ENCODE results near the gene TAAR9. TPM values are rescaled to one million over a fixed set of nuclear protein-coding genes. Genes with fewer than 3 reads are reported as not detected.

Gene TAAR9
- total RNA-seq, 1 experiment from 2014 or later = not detected

- Histone ChIP-seq H3K4me1 (ENCODE audit: control insufficient read depth in 1 of 2, insufficient read depth in 2 of 2, low read length in 2 of 2) (no peaks in the 10 kb centered on the region), H3K9me3 (ENCODE audit: control insufficient read depth in 1 of 2, insufficient read depth in 1 of 2, low read depth in 1 of 2, low read length in 2 of 2) (no peaks in the 10 kb centered on the region), H3K9me2 (ENCODE audit: insufficient read depth) (no peaks in the 10 kb centered on the region), H2AFZ (ENCODE audit: low read depth, low read length, poor library complexity, severe bottlenecking) (no peak overlapping the region), H3K27ac (ENCODE audit: low read depth, low read length) (no peak overlapping the region), H3K9ac (ENCODE audit: low read length) (no peak overlapping the region), H3K27me3 (ENCODE audit: insufficient read depth, low read length) (no peaks in the 10 kb centered on the region), H4K20me1 (ENCODE audit: insufficient read depth) (no peaks in the 10 kb centered on the region), H3K4me3 (replicated peaks in 1 of 2; ENCODE audit: low read depth in 1 of 2, low read length in 2 of 2) (no peak overlapping the region), H3K79me2 (ENCODE audit: insufficient read depth, low read length) (peaks cover 23% of the 10 kb centered on the region), H3K36me3 (ENCODE audit: control insufficient read depth in 1 of 2, insufficient read depth in 2 of 2, low read length in 2 of 2) (no peaks in the 10 kb centered on the region), H3K4me2 (ENCODE audit: low read length) (no peak overlapping the region)
- RAD21 ChIA-PET (ENCODE audit: low non-redundant PET in 1 of 2, low total read pairs in 2 of 2, uncharacterized antibody in 2 of 2, unreplicated experiment in 2 of 2) = no interaction called here
- POLR2A ChIA-PET = no interaction called here
- ATAC-seq (no peak), DNase-seq (ENCODE audit: low read depth, low spot score) (no peak)
- intact Hi-C loops (cut with micrococcal nuclease) = no loop called here
- CTCF ChIA-PET = no interaction called here
- TF ChIP-seq MAX (IDR thresholded peaks at IDR 0.05) (no peak), ZNF274 (IDR thresholded peaks at IDR 0.05; ENCODE audit: low read depth, low read length) (no peak), FOSL1 (IDR thresholded peaks at IDR 0.05; ENCODE audit: low read depth) (no peak), ATF3 (IDR thresholded peaks at IDR 0.05) (no peak), ZFX (IDR thresholded peaks at IDR 0.05) (no peak), EZH2phosphoT487 (IDR thresholded peaks at IDR 0.05; ENCODE audit: borderline replicate concordance) (no peak), RAD21 (IDR thresholded peaks at IDR 0.05; ENCODE audit: low read depth) (no peak), CTCF (IDR thresholded peaks at IDR 0.05 in 2 of 3, conservative IDR thresholded peaks at IDR 0.05 in 1 of 3; ENCODE audit: borderline replicate concordance in 1 of 3, insufficient read depth in 1 of 3, low read depth in 2 of 3, low read length in 2 of 3) (no peak), EZH2 (IDR thresholded peaks at IDR 0.05) (no peak), EGR1 (IDR thresholded peaks at IDR 0.05; ENCODE audit: low read depth) (no peak), POLR2AphosphoS5 (IDR thresholded peaks at IDR 0.05; ENCODE audit: low read depth, low read length) (no peak), SIN3A (IDR thresholded peaks at IDR 0.05; ENCODE audit: low read depth) (no peak)
- no TSS peak for BruUV-seq (replicated peaks)
Observed at GRCh38 chr6:132491303-132491702, 46.8 kb upstream of the TAAR9 start.
